ENCODE data around the gene ECE1. TPM values are rescaled to one million over a fixed set of nuclear protein-coding genes. Genes with fewer than 3 reads are reported as not detected.

Gene ECE1
- total RNA-seq, 1 donor from 2014 or later: 15.2 TPM

DNA sequence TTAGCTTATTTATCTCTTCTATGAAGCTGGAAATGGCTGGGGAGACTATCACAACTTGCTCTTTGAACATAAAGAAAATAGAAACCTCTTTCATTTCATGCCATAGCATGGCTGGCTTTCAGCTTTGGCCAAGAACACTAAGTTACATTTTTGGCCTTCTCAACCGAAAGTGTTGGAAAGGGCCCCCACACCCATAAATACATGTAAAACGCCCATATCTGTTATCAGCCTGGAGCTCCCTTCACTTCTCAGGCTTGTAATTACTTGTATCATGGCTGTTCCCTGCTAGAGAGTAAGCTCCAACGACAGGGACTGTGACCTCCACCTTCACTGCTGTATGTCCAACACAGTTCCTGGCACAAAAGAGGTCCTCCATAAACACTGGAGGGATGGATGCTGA, 100.8 kb downstream of the ECE1 start:
- Histone ChIP-seq H3K4me1 (no peaks in the 10 kb centered on the region), H2AFZ (replicated peaks) (no peak overlapping the region), H3K36me3 (no peaks in the 10 kb centered on the region), H3K4me3 (no peak overlapping the region), H3K79me2 (ENCODE audit: low read depth) (no peaks in the 10 kb centered on the region), H3K27me3 (peaks cover 81% of the 10 kb centered on the region), H4K20me1 (ENCODE audit: low read depth) (no peaks in the 10 kb centered on the region), H3K9me3 (ENCODE audit: low read depth) (no peaks in the 10 kb centered on the region), H3K27ac (no peak overlapping the region), H3F3A (ENCODE audit: low read depth) (no peaks in the 10 kb centered on the region), H3K4me2 (no peak overlapping the region), H3K9ac (no peak overlapping the region)
- DNase-seq (ENCODE audit: low spot score): no peak
- H3K27ac Mint-ChIP-seq: no peak overlapping the region
- H3K27me3 Mint-ChIP-seq (ENCODE audit: insufficient read depth, low read depth): peaks cover 12% of the 10 kb centered on the region
- H3K4me3 Mint-ChIP-seq: no peak overlapping the region
- H3K4me1 Mint-ChIP-seq: peaks cover 33% of the 10 kb centered on the region
- H3K36me3 Mint-ChIP-seq: no peaks in the 10 kb centered on the region
- peaks cover 3% of the 10 kb centered on the region for H3K9me3 Mint-ChIP-seq
- TF ChIP-seq EZH2phosphoT487 (IDR thresholded peaks at IDR 0.05): no peak
- no peak for TF ChIP-seq EZH2 (IDR thresholded peaks at IDR 0.05)
- TF ChIP-seq, protein P1, sequence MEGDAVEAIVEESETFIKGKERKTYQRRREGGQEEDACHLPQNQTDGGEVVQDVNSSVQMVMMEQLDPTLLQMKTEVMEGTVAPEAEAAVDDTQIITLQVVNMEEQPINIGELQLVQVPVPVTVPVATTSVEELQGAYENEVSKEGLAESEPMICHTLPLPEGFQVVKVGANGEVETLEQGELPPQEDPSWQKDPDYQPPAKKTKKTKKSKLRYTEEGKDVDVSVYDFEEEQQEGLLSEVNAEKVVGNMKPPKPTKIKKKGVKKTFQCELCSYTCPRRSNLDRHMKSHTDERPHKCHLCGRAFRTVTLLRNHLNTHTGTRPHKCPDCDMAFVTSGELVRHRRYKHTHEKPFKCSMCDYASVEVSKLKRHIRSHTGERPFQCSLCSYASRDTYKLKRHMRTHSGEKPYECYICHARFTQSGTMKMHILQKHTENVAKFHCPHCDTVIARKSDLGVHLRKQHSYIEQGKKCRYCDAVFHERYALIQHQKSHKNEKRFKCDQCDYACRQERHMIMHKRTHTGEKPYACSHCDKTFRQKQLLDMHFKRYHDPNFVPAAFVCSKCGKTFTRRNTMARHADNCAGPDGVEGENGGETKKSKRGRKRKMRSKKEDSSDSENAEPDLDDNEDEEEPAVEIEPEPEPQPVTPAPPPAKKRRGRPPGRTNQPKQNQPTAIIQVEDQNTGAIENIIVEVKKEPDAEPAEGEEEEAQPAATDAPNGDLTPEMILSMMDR (IDR thresholded peaks at IDR 0.05): no peak

- H3K27me3 Mint-ChIP-seq (ENCODE audit: insufficient read depth, low read depth): peaks cover 12% of the 10 kb centered on the region
- Histone ChIP-seq H3K9me3 (ENCODE audit: low read depth) (no peaks in the 10 kb centered on the region), H3K79me2 (ENCODE audit: low read depth) (no peaks in the 10 kb centered on the region), H3K36me3 (no peaks in the 10 kb centered on the region), H3K4me1 (no peaks in the 10 kb centered on the region), H3K27ac (no peak overlapping the region), H2AFZ (replicated peaks) (no peak overlapping the region), H3K4me2 (no peak overlapping the region), H3K9ac (no peak overlapping the region), H4K20me1 (ENCODE audit: low read depth) (no peaks in the 10 kb centered on the region), H3K4me3 (no peak overlapping the region), H3K27me3 (peaks cover 73% of the 10 kb centered on the region), H3F3A (ENCODE audit: low read depth) (no peaks in the 10 kb centered on the region)
- TF ChIP-seq EZH2phosphoT487 (IDR thresholded peaks at IDR 0.05) (no peak), EZH2 (IDR thresholded peaks at IDR 0.05) (no peak)
- TF ChIP-seq, protein P1 (IDR thresholded peaks at IDR 0.05): no peak
- DNase-seq (ENCODE audit: low spot score): no peak
- H3K27ac Mint-ChIP-seq: no peak overlapping the region
- H3K9me3 Mint-ChIP-seq: peaks cover 3% of the 10 kb centered on the region
- H3K36me3 Mint-ChIP-seq: no peaks in the 10 kb centered on the region
- peaks cover 31% of the 10 kb centered on the region for H3K4me1 Mint-ChIP-seq
- H3K4me3 Mint-ChIP-seq: no peak overlapping the region
These were observed 102.0 kb downstream of the ECE1 start for GRCh38 chr1:21188235-21188634.

DNA sequence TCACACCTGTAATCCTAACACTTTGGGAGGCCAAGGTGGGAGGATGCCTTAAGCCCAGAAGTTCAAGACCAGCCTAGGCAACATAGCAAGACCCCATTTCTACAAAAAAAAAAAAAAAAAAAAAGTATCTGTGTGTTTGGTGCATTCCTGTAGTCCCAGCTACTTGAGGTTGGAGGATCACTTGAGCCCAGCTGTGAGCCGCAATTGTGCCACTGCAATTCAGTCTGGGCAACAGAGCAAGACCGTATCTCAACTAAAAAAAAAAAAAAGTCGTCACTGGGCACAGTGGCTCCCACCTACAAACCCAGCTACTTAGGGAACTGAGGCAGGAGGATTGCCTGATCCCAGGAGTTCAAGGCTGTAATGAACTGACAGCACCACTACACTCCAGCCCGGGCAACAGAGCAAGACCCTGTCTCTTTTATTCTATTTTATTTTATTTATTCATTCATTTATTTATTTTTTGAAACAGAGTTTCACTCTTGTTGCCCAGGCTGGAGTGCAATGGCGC, 105.0 kb downstream of the ECE1 start:
- H4K20me1 ChIP-seq (ENCODE audit: low read depth): no peaks in the 10 kb centered on the region
- H3K4me2 ChIP-seq: no peak overlapping the region
- H3K27ac Mint-ChIP-seq: no peak overlapping the region
- peaks cover 11% of the 10 kb centered on the region for H3K27me3 Mint-ChIP-seq (ENCODE audit: insufficient read depth, low read depth)
- no peaks in the 10 kb centered on the region for H3K79me2 ChIP-seq (ENCODE audit: low read depth)
- no peaks in the 10 kb centered on the region for H3K4me1 ChIP-seq
- H2AFZ ChIP-seq (replicated peaks): no peak overlapping the region
- DNase-seq (ENCODE audit: low spot score): no peak
- H3F3A ChIP-seq (ENCODE audit: low read depth): peaks cover 7% of the 10 kb centered on the region
- no peaks in the 10 kb centered on the region for H3K36me3 ChIP-seq
- H3K27ac ChIP-seq: no peak overlapping the region
- H3K9me3 Mint-ChIP-seq: peaks cover 3% of the 10 kb centered on the region
- no peaks in the 10 kb centered on the region for H3K36me3 Mint-ChIP-seq
- H3K4me3 ChIP-seq: no peak overlapping the region
- H3K9me3 ChIP-seq (ENCODE audit: low read depth): no peaks in the 10 kb centered on the region
- H3K9ac ChIP-seq: no peak overlapping the region
- peaks cover 15% of the 10 kb centered on the region for H3K4me1 Mint-ChIP-seq
- no peak overlapping the region for H3K4me3 Mint-ChIP-seq
- peaks cover 44% of the 10 kb centered on the region for H3K27me3 ChIP-seq
- no peak for TF ChIP-seq EZH2phosphoT487 (IDR thresholded peaks at IDR 0.05)
- TF ChIP-seq, protein P1 (IDR thresholded peaks at IDR 0.05): no peak
- TF ChIP-seq EZH2 (IDR thresholded peaks at IDR 0.05): no peak
